LNCAP (cell line): Measurements from ENCODE around the gene TELO2.

Source experiments
- CTCF ChIP-seq: fragments of 450-650 bp; IDR thresholded peaks from 2 replicates; pipeline ENCODE4 v1.5.1; 2017; ENCODE audit warnings: mild to moderate bottlenecking

TELO2 gene

GRCh38 chr16:1474796-1475551 is 18.2 kb upstream of the TELO2 start, which contains the start of gene CLCN7:
Gene CLCN7, minus strand, starts transcription at chr16:1475028. Its CDS starts 54 bp downstream, at chr16:1474974.
- no peak for TF ChIP-seq CTCF

- no peak for TF ChIP-seq CTCF
Measured at GRCh38 chr16:1475552-1476114, 17.5 kb upstream of the TELO2 start.

GRCh38 chr16:1477033-1477432 is 16.1 kb upstream of the TELO2 start:
- TF ChIP-seq CTCF = no peak

- no peak for TF ChIP-seq CTCF
Measured at GRCh38 chr16:1481906-1482835, 11.0 kb upstream of the TELO2 start.

- TF ChIP-seq CTCF = no peak
Measured at GRCh38 chr16:1485847-1486496, 7.2 kb upstream of the TELO2 start.

GRCh38 chr16:1486551-1487390 is 6.4 kb upstream of the TELO2 start:
- TF ChIP-seq CTCF = no peak
